OCI-LY7 (cell line): ENCODE results near the gene CERS3. TPM values are rescaled to one million over a fixed set of nuclear protein-coding genes. Genes with fewer than 3 reads are reported as not detected.

Source experiments
- BruUV-seq: library from RNA; stranded (reverse); fragments of 400-500 nt; replicated peaks from 2 replicates; lab custom pipeline; 2021; lab: Mats Ljungman, UMichigan
- CTCF ChIA-PET: fragments of 300-600 bp; sonication (Branson Sonifier 250); formaldehyde crosslinking; loops from one replicate; lab custom pipeline; 2022; ENCODE audit warnings: antibody characterized with exemption; ENCODE audit not compliant: unreplicated experiment; lab: Charles Lee
- POLR2A ChIA-PET: fragments of 300-600 bp; sonication (Branson Sonifier 250); formaldehyde crosslinking; loops from one replicate; lab custom pipeline; 2022; ENCODE audit warnings: antibody characterized with exemption; lab: Charles Lee
- DNase-seq: peaks from one replicate; pipeline ENCODE4 v3.0.0-alpha.2; 2015; ENCODE audit warnings: low spot score
- H2AFZ ChIP-seq: fragments of 200-600 bp; sonication (generic), shearing (Covaris generic); 2 replicates; pipeline ENCODE4 v1.6.1; 2014; ENCODE audit warnings: mild to moderate bottlenecking, antibody characterized with exemption, low read length, moderate library complexity
- H3K27ac ChIP-seq: fragments of 200-600 bp; sonication (generic); 2 replicates; pipeline ENCODE4 v1.5.1; 2014; ENCODE audit warnings: mixed run types, low read depth, mild to moderate bottlenecking, moderate library complexity, low read length, inconsistent platforms; ENCODE audit not compliant: poor library complexity, severe bottlenecking
- H3K36me3 ChIP-seq: fragments of 200-600 bp; sonication (generic); 2 replicates; pipeline ENCODE4 v1.6.1; 2014; ENCODE audit warnings: mild to moderate bottlenecking, antibody characterized with exemption, low read length, moderate library complexity, mixed read lengths; ENCODE audit not compliant: insufficient read depth
- H3K4me1 ChIP-seq: fragments of 200-600 bp; sonication (generic); 2 replicates; pipeline ENCODE4 v1.5.1; 2014; ENCODE audit warnings: mild to moderate bottlenecking, low read length; ENCODE audit not compliant: insufficient read depth, poor library complexity, severe bottlenecking
- H3K4me2 ChIP-seq: fragments of 200-600 bp; sonication (generic); 2 replicates; pipeline ENCODE4 v1.6.1; 2014; ENCODE audit warnings: mild to moderate bottlenecking, low read length
- H3K4me3 ChIP-seq: fragments of 200-600 bp; sonication (generic); 2 replicates; pipeline ENCODE4 v1.5.1; 2014; ENCODE audit warnings: mild to moderate bottlenecking, low read depth, low read length; ENCODE audit not compliant: poor library complexity, severe bottlenecking
- H3K79me2 ChIP-seq: fragments of 200-600 bp; sonication (generic); 2 replicates; pipeline ENCODE4 v1.6.1; 2016; ENCODE audit warnings: low read depth, mild to moderate bottlenecking, low read length, moderate library complexity, mixed read lengths; ENCODE audit not compliant: insufficient read depth
- H3K9me2 ChIP-seq: fragments of 200-600 bp; sonication (generic); 2 replicates; pipeline ENCODE4 v1.6.1; 2016; ENCODE audit warnings: mild to moderate bottlenecking, low read length, mixed read lengths; ENCODE audit not compliant: insufficient read depth
- H3K9me3 ChIP-seq: fragments of 200-600 bp; sonication (generic); 2 replicates; pipeline ENCODE4 v1.6.1; 2014; ENCODE audit warnings: mild to moderate bottlenecking, mixed run types, low read length, mixed read lengths
- H4K20me1 ChIP-seq: fragments of 200-600 bp; sonication (generic); 2 replicates; pipeline ENCODE4 v1.6.1; 2014; ENCODE audit warnings: mild to moderate bottlenecking, antibody characterized with exemption, low read length, moderate library complexity, mixed read lengths; ENCODE audit not compliant: insufficient read depth
- EZH2phosphoT487 ChIP-seq: fragments of 200-600 bp; sonication (generic); IDR thresholded peaks from 2 replicates; pipeline ENCODE4 v1.6.1; 2018; ENCODE audit warnings: low read depth, borderline replicate concordance, mild to moderate bottlenecking, mixed run types, antibody characterized with exemption, low read length, moderate library complexity, mixed read lengths
- intact Hi-C: fragments of 100-400 bp; cut with micrococcal nuclease; formaldehyde crosslinking; loops from one replicate; pipeline ENCODE4 v1.10.0; 2022; ENCODE audit not compliant: unreplicated experiment
- total RNA-seq, 2 experiments: library from RNA; depleted of rRNA in 1 of 2; stranded (reverse); fragments of >200 nt in 1 of 2; shearing (Covaris generic) in 1 of 2; gene quantifications; 2 replicates each; pipeline ENCODE4 v1.2.3, GENCODE V29; 2014 to 2022
- TF ChIP-seq, protein P1 (sequence below): fragments of 200-600 bp; sonication (generic); conservative IDR thresholded peaks from 2 replicates; pipeline ENCODE4 v1.5.1; 2014; ENCODE audit warnings: mild to moderate bottlenecking, antibody characterized with exemption, low read length, moderate library complexity, mixed read lengths

CERS3 gene
- total RNA-seq, 2 experiments from 2014 or later, result 0.88 TPM; not detected in 1

DNA sequence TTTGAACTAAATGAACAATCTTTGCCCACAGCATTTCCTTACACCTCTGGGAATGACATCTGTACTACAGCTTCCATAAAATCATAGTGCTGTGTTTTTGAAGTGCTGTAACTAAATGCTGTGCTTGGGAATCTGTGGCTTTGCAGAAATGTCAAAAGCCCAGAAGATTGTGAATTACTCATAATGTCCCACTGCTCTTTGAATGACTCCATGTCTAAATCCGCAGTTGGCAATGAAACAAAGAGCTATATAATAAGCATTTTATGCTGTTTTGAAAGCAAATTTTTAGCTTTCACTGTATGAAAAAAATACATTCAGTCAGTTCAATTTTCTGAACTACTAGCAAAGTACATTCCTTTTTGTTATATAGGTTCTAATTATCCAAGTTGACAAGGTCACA, 98.3 kb downstream of the CERS3 start:
- TF ChIP-seq, protein P1, sequence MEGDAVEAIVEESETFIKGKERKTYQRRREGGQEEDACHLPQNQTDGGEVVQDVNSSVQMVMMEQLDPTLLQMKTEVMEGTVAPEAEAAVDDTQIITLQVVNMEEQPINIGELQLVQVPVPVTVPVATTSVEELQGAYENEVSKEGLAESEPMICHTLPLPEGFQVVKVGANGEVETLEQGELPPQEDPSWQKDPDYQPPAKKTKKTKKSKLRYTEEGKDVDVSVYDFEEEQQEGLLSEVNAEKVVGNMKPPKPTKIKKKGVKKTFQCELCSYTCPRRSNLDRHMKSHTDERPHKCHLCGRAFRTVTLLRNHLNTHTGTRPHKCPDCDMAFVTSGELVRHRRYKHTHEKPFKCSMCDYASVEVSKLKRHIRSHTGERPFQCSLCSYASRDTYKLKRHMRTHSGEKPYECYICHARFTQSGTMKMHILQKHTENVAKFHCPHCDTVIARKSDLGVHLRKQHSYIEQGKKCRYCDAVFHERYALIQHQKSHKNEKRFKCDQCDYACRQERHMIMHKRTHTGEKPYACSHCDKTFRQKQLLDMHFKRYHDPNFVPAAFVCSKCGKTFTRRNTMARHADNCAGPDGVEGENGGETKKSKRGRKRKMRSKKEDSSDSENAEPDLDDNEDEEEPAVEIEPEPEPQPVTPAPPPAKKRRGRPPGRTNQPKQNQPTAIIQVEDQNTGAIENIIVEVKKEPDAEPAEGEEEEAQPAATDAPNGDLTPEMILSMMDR, result no peak
- no peak for TF ChIP-seq EZH2phosphoT487
- POLR2A ChIA-PET, result no interaction called here
- DNase-seq, result no peak

DNA sequence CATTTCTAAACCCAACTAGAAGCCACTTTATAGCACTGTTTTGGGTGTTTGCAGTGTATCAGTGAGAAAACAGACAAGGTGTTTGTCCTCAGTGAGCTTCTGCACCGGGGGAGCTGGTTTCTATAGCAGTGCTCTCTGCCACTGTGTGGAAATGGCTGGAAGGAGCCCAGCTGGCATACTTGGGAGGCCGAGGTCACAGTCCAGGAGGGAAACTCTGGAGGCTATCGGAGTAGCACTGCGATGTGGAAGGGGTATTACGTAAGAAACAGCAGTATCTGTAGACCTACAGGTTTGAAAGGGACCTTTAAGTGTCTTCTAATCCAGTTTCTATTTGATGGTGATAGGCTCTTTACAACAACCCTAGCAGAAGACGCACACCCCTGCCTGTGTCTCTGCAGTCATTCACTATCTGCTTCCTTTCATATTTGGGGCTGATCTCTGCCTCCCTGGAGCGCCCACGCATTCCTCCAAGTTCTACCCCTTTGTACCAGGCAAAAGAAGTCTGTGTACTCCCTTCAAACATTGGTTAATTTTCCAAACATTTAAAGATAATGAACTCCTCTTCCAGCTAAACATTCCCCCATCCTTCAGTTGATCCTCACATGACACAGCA, 99.5 kb downstream of the CERS3 start:
- POLR2A ChIA-PET, result no interaction called here
- no peaks in the 10 kb centered on the region for H3K9me3 ChIP-seq

More for the DNA sequence above, 98.3 kb downstream of the CERS3 start:
- Histone ChIP-seq H3K4me1 (no peaks in the 10 kb centered on the region), H2AFZ (no peak overlapping the region), H3K4me3 (no peak overlapping the region), H4K20me1 (no peaks in the 10 kb centered on the region), H3K4me2 (no peak overlapping the region), H3K36me3 (no peaks in the 10 kb centered on the region), H3K79me2 (no peaks in the 10 kb centered on the region), H3K9me2 (no peaks in the 10 kb centered on the region), H3K27ac (no peak overlapping the region), H3K9me3 (no peaks in the 10 kb centered on the region)
- no TSS peak for BruUV-seq
- intact Hi-C loops, result no loop called here
- CTCF ChIA-PET, result no interaction called here

DNA sequence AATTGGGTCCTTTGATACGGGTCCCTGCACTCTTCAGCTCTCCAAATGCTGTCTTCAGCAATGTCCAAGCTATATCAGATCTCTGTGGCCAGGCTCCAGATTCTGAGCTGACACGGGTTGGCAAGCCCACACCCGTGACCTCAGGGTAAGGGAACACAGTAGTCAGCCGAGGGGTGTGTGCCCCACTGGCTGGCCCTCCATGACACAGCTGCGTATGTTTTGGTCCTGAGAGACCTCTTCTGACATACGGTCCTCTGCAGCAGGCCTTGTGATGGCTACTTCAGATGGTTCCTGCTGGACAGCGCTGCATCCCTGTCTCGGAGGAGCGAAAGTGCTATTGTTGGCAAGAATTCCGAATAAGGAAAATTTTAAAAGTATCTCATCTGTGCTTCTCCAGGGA, 101.8 kb downstream of the CERS3 start:
- Histone ChIP-seq H3K9me2 (no peaks in the 10 kb centered on the region), H3K4me2 (no peak overlapping the region), H4K20me1 (no peaks in the 10 kb centered on the region), H2AFZ (no peak overlapping the region), H3K79me2 (no peaks in the 10 kb centered on the region), H3K4me1 (no peaks in the 10 kb centered on the region), H3K36me3 (no peaks in the 10 kb centered on the region), H3K4me3 (no peak overlapping the region), H3K27ac (no peak overlapping the region), H3K9me3 (no peaks in the 10 kb centered on the region)
- TF ChIP-seq EZH2phosphoT487, result no peak
- TF ChIP-seq, protein P1, result no peak
- DNase-seq, result no peak
- ChIA-PET CTCF (no interaction called here), POLR2A (no interaction called here)
- no TSS peak for BruUV-seq
- intact Hi-C loops, result no loop called here

More for the DNA sequence above, 99.5 kb downstream of the CERS3 start:
- no peak for DNase-seq
- no peak overlapping the region for H3K4me3 ChIP-seq
- H4K20me1 ChIP-seq, result no peaks in the 10 kb centered on the region
- H3K79me2 ChIP-seq, result no peaks in the 10 kb centered on the region
- CTCF ChIA-PET, result no interaction called here
- H3K36me3 ChIP-seq, result no peaks in the 10 kb centered on the region
- BruUV-seq, result no TSS peak
- H3K27ac ChIP-seq, result no peak overlapping the region
- no peaks in the 10 kb centered on the region for H3K9me2 ChIP-seq
- no peaks in the 10 kb centered on the region for H3K4me1 ChIP-seq
- TF ChIP-seq, protein P1, result no peak
- no peak for TF ChIP-seq EZH2phosphoT487
- intact Hi-C loops, result no loop called here
- no peak overlapping the region for H2AFZ ChIP-seq
- no peak overlapping the region for H3K4me2 ChIP-seq
